Skin of body (tissue), 2 donors: Measurements from ENCODE around the gene ETFA. TPM values are rescaled to one million over a fixed set of nuclear protein-coding genes. Genes with fewer than 3 reads are reported as not detected.

ENCODE experiments used
- DNase-seq: peaks from one replicate; lab custom pipeline; 2025; lab: John Stamatoyannopoulos, UW
- total RNA-seq: library from RNA; depleted of rRNA; stranded (reverse); fragments of >200 nt; gene quantifications from one replicate; pipeline ENCODE4 v1.2.3, GENCODE V29; 2014

Gene ETFA
- total RNA-seq, 1 donor from 2014 or later: 71.6 TPM

DNA sequence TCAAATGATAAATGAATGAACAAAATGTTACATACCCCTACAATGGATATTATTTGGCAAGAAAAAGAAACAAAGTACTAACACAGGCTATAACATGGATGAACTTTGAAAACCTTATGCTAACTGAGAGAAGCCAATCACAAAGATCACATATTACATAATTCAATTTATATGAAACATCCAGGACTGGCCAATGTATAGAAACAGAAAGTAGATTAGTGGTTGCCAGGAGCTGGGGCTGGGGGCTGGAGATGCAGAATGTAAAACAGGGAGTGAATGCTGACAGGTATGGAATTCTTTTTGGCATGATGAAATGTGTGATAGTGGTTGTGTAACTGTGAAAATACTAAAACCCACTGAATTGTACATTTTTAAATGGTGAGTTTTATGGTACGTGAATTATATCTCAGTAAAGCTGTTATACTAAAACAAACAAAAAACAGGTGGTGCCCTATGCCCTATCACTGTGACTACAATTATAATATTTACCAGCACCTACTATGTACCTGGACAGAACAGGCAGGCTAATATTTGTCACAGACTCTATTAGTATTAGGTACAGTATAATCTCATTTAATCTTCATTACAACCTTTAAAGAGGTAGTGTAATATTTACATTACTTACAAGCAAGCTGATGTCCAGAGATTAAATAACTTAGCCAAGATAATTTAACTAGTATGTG is 90.0 kb downstream of the ETFA start:
- no peak for DNase-seq

DNA sequence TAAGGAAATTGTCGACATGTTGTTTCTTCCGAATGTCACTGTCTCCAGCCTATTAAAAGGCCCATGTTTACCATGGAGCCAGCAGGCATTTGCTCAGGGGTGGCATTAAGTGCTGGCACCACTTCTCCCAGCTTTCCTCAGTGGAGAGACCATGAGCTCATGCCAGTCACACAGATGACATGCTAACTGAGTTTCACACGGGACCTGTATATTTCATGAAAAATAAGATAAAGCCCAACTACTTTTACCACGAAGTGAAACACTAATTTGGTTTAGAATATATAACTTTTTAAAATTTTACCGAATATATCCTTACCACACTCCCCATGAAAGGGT is 93.4 kb downstream of the ETFA start:
- no peak for DNase-seq

DNA sequence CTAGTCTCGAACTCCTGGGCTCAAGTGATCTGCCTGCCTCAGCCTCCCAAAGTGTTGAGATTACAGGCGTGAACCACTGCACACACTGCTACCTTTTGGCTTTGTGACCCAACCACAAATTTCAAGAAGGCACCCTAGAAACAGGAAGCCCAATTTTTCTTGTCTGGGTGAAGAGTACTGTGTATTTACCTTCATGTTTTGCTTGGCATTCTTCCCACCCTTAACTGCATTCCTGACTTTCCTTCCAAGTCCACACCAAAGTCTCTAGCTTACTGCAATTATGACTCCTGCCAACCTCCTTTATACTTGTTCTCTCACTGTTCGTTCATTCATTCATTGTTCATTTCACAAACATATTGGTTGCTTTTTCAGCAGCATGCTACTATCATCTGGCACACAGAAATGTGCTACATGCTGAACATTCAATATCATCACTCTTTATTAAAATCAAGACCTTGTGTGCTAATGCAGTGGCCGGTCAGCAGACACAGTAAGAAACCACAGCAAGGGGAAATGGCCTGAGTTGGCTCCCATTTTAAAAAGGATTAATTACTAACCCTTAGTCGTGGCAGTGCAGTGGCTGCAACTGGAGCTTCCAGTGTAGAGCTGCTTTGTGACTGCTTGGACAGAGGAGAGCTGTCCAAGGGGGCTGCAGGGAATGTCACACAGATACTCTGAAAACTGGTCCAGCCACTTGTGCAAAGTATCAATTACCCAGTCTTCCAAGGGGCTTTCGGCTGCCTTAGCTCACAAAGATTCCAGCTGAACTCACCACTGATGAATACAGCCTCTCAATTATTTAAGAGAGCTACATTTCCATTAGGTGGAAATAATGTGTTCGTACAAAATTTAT is 94.0 kb downstream of the ETFA start:
- no peak for DNase-seq

DNA sequence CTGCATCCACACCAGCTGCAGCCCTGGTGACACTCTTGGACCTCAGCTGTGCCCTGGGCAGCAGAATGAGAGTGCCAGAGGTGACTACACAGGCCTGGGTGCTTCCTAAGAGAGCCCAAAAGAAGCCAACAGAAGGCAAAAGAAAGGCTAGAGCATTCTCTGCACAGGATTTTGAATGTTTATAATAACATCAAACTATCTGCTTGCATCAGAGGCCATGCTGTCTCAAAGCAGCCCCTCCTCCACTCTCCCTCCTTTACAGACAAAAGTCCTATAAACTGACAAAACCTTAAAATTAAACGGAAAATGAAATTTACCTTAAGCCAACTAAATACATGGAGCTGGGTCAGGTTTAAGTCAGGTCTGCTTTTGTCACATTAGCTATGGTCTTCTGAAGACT is 95.6 kb downstream of the ETFA start:
- no peak for DNase-seq

DNA sequence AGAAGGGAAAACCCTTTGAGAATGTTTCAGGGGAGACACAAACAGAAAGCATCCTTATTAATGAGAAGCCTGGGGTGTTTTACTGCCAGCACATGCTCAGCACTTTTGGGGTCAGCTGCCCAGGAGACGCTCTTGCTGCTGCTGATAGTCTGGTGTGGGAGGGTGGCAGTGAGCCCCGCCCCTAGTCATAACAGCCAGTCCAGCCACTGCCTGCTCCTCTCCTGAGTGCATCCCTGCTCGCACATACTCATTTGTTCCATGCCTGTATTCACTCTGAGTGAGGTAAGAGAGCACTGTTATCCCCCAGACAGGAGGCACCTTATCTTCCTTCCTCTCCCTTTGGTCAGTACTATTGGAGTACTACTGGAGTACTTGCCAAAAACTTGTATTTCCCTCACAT is 101.3 kb downstream of the ETFA start:
- DNase-seq: no peak

DNA sequence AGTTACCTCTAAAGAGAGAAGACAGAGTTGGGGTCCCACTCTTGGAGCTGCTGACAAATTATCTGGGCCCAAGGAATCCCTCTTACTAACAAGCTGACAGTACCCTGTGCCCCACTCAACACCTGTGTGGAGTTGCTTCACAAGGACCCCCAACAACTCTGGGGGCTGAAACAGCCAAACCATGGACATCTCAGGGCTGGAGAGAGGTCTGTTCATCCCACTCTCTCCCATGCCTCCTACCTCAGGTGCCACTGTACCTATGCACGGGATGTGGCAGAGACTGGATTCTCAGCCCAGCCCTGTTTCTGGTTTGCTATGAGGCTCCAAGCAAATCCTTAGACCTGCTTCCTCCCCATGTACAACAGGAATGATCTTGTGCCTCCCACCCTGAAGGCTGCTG is 101.7 kb downstream of the ETFA start:
- DNase-seq: no peak

DNA sequence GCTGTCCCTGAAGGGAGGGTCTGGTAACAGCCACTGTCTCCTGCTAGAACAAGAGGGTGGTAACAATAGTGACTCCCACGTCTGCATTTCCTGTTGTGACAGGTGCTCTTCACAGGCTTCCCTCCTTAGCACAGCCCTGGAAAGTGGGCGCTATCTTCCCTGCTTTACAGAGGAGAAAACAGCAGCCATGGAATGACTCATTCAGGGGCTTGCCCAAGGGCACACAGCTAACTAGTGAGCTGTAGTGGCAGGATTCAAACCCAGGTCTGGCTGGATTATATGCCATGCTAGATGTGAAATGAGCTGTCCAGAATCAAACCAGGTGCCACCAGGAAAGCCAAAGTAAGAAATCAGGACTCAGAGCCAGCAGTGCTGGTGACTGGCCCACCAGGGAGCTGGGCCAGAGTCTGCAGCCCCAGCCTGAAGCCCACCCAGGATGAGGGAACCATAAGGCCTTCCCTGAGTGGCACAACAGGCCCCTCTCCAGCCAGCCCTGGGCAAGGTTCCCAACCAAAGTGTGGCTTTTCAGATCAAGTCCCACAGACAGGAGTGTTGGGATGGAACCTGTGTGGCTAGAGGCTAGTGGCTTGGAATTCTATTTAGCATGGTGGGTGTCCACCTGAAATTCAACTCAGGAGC is 102.4 kb downstream of the ETFA start:
- no peak for DNase-seq

DNA sequence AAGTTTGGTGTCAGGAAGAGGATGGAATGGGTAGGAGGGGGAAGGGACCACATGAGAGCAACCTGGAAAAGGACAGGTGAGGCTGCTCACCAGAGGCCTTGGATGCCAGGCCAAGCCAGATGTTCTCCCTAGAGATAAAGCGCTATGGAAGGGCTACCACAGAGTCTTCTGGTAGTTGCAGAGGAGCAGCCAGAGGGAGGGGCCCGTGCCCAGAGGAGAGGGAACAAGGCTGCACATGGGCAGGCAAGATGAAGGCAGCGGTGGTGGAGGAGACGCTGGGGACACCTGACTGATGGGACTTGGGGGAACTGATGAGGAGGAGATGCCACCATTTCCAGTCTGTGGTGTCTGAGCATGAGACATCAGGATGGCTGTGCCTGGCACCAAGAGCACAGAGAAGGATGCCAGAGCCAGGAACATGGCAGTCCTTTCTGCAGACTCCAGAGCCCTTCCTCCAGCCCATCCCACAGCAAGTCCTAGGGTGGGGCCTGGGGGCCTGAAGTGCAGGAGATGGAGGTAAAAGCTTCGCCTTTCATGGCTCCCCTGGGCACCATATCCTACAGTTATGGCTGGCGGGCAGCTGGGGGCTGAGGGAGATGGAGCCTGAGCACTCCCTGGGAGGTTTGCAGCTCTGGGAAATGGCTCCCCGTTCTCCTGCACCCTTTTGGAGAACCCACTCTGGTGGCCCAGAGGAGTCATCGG is 103.0 kb downstream of the ETFA start:
- DNase-seq: no peak

DNA sequence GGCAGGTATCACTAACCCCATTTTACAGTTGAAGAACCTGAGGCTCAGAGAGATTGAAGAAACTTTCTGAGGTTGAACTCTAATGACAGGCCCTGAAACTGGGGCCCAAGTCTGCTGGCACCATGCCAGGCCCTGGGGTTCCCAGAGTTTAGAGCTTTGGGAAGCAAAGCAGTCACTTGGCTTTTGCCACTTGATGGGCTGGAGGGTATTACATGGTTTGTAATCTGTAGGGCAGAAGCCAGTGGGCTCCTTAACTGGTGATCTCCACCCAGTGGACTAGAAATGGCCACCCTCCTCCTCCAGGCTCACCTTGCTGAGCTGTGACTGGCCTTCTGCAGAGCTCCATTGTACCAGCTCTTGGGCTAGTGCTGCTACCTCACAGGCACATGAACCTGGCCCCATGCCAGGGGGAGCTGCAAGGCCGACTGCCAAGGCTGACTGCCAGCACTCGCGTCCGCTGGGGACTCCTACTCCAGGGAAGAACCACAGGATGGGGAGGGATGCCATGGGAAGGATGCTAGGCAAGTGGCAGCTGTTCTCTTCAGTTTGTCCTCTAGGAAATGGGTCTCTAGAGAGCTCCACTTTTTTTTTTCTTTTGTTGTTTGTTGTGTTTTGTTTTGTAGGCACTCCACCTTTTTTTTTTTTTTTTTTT is 104.8 kb downstream of the ETFA start:
- no peak for DNase-seq

DNA sequence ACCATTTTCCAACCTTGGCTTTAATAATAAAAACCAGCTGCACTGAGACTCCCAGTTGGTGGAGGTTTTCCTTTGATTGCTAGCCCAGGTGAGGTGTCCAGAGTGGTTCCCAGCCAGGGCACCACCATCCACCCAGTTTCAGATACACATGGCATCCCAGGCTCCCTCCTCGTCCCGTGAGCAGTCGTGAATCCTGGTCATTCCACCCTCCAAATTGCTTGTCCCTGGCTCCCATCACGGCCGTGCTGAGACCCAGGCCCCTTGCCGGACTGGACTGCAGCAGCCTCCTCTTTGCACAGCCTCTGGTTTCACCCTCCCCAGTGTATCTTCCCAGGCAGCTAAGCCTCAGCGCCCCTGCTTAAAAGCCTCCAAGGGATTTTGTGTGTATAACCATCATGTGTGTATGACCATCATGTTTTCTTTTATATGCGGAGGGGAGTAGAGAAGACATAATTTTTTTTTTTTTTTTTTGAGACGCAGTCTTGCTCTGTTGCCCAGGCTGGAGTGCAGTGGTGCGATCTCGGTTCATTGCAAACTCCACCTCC is 106.3 kb downstream of the ETFA start:
- DNase-seq: no peak

DNA sequence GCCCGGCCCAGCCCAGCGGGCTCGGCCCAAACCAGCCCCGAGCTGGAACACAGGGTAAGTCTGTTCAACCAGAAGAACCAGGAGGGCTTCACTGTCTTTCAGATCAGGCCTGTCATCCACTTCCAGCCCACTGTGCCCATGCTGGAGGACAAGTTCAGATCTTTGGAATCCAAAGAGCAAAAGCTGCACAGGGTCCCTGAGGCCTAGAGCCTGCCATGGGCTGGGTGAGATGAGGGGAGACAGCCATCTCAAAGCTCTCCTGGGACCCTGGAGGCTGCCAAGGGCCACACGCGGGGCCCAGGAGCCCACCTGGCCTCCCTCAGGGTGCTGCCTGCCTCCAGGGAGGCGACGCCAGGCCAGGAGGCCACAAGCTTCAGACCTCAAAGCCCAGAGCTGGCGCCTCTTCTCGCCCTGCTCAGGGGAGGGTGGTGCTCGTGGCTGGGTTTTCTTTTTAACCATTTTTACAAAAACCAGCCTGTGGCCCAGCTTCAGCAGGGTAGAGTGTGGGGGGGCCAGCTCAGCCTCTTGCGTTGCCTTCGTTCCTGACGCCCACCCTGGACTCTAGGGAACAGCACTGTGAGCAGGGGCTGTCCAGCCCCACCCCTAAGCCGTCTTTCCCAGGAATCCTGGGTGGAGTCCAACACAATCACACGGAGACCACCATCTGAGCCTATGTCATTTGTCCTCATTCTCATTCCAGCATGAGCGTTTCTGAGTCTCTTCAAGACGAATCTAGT is 107.0 kb downstream of the ETFA start:
- no peak for DNase-seq

DNA sequence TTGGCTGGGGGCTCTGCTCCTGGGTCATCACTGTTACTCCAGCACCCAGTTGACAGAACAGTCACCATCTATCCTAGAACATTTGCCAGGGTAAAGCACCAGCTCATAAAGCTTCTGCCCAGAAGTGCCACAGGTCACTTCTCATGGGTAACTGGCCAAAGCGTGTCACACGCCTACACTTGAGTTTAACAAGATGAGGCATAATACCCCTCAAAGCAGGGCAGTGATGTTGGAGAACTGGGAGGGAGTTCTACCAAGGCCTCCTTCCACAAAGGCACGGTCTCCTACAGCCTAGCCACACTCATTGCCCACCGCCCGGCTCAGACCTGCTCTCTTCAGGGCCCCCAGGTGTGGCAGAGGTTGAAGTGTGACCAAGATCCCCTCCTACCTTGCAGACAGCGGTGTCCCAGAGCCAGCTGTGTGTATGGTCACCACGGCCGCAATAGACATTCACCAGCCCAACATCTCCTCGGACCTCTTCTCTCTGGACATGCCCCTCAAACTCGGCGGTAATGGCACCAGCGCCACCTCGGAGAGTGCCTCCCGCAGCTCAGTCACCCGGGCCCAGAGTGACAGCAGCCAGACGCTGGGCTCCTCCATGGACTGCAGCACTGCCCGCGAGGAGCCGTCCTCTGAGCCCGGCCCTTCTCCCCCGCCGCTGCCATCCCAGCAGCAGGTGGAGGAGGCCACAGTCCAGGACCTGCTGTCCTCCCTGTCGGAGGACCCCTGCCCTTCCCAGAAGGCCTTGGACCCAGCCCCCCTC is 107.7 kb downstream of the ETFA start:
- no peak for DNase-seq

DNA sequence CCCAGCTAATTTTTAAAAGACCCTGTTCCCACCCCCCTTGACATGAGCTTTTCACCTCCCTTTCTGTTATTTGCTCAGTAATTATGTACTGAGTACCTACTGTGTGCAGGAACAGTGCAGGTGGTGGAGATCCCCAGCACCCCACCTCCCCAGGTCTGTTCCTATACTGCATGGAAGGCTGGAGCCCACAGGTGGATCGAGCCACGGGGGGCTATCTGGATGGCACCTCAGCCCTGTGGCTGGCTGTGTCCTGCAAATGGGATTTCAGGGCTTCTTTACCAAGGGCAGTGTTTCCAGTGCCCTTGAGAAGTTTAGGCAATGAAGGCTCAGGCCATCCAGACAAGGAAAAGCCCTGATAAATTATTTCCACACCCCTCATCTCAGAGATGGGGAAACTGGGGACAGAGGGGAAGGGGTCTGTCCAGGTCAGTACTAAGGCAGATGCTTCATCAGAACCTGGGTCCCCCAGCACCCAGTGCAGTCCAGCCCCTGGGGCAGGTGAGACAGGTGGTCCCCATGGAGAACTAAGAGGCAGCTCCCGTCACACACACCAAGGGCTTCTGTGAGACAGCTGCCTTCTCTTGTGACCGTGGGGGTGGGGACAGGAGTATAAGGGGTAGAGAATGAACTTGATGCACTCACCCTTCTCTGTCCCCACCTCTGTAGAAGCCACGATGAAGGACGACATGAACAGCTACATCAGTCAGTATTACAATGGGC is 109.6 kb downstream of the ETFA start:
- no peak for DNase-seq

DNA sequence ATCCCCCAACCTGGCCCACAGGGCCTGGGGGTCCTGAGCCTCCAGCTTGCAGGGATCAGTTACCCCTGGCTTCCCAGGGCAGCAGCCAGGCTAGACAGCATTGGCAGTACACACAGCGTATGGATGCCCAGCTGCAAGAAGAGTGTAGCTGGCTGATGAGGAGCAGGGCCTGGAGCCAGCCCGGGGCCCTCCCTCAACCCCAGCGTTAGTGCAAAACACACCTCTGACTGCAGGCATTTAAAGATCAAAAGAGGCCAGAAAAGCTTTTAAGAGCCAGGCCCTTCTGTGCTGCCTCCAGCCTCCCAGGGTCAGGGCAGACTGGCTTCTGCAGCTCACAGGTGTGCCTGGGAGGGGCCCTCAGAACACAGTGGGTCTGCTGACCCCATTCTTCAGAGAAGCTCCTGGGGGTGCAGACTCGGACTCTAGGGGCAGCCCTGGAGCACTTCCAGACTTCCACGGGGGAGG is 110.6 kb downstream of the ETFA start:
- DNase-seq: no peak

DNA sequence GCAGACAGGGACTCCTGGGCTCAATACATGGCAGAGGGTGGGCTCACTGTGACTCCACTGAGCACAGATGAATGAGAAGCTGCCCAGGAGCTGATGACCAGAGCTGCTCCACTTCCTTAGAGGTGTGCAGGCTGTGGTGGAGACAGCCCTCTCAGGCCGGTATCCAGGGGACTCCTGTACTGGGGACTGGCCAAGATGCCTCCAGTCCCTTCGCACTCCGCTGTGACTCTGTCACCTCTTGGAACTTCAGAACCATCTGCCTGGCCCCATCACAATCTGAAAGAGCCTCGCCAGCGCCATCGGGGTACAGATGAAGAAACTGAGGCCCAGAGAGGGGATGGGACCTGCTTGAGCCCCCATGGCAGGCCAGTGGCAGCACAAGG is 111.2 kb downstream of the ETFA start:
- no peak for DNase-seq

DNA sequence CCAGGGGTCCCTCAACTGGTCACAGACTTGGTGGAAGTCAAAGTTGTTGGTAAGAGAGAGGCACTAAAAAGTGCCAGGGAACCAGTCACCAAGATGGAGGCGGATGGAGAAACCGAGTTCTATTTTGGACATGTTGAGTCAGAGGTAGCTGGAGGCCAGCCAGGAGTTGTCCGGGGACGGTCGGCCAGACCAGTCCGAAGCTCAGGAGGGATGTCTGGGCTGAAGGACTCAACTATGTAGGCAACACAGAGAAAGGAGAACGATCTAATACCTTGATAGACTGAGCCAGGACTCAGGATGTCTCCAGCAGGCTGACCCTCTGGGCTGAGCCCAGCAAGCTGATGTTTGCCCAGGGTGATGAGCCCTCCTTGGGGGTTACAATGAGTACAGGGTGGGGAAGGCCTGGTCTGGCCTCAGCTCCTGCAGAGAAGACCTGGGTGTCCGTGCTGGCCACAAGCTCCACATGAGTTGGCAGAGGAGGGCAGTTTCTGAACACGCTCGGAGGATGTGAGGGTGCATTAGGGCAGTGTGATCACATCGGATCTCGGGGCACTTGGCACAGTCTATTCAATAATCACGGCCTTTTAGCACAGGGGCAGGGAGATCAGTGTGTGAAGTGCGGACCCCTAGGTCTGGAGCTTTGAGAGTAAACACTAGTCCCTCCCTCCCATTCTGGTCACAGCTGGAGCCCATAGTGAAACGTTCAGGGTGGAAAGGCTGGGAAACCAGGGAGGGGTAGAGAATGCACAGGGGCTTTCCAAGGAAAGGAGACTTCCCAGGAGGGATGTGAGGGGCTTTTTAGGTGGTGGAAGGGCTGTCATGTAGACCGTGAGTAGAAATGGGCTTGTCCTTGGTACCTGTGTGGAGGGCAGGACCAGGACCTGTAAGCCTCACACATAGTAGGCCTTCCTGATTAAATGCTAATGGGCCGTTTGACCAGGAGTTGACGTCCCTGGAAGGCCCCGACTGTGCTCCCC is 111.9 kb downstream of the ETFA start:
- no peak for DNase-seq

DNA sequence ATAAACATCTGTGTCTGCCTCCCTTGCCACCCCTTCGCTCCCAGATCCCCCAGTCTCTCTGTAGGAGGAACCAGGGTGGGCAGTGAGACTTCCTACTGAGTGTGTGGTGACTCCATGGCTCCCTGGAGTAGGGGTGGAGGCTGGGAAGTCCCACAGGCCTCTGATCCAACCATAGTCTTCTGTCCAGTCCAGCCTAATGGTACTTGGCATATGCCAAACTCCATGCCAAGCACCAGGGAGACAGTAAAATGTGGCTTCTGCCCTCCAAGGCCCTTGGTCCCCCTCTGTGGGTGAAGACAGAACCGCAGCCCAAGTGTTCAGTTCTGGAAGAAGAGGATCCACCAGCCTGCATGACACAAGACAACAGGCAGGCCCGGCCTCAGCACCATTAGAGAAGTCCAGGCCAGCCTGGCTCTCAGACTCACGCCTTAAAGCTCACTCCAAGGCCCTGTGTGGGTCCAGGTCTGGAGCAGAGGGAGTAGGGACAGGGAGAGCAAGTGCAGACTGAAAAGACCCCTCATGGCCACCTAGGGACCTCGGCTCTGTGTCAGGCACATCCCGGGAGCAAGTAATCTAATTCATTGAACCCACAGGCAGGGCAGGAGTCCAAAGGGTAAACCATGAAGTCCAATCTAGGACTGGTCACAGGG is 112.7 kb downstream of the ETFA start:
- no peak for DNase-seq
